ENCODE results near the gene CHCHD2.
"Not testable (repeated sequence)": the region's sequence is repeated elsewhere in the genome, so short reads cannot be mapped to it uniquely, and the experiment has no call there.

- not testable (repeated sequence) for TF ChIP-seq CTCF, EZH2phosphoT487 (IDR thresholded peaks at IDR 0.05)
These were observed 25.4 kb downstream of the CHCHD2 start for GRCh38 chr7:56080726-56081435.

Data from neural progenitor cell (in vitro differentiated cells).